H1 (cell line): ENCODE measurements around the gene NME3. TPM values are rescaled to one million over a fixed set of nuclear protein-coding genes. Genes with fewer than 3 reads are reported as not detected.

Source experiments
- CTCF ChIA-PET: fragments of 300-600 bp; sonication (Branson Sonifier 250); formaldehyde crosslinking; loops from one replicate; lab custom pipeline; 2021; ENCODE audit not compliant: partially characterized antibody; lab: Charles Lee
- POLR2A ChIA-PET: fragments of 300-600 bp; sonication (Branson Sonifier 250); formaldehyde crosslinking; loops from one replicate; lab custom pipeline; 2021; ENCODE audit warnings: inconsistent platforms; ENCODE audit not compliant: partially characterized antibody; lab: Charles Lee
- DNase-seq, 2 experiments: peaks; one replicate each; pipeline versions ENCODE4 v3.0.0 to v3.0.0-alpha.2; 2010 to 2022; ENCODE audit warnings: low spot score in 2 of 2, low read depth in 1 of 2, mixed read lengths in 1 of 2
- FAIRE-seq: peaks from 2 replicates; lab custom pipeline; 2011; peaks lifted over from hg19 to GRCh38; lab: Jason Lieb, UNC
- H2AFZ ChIP-seq: 2 replicates; pipeline ENCODE4 v1.8.1; 2012; ENCODE audit warnings: low read length, inconsistent platforms
- H2AK5ac ChIP-seq: 2 replicates; pipeline ENCODE4 v1.6.1; 2013; ENCODE audit warnings: low read depth, low read length
- H2BK120ac ChIP-seq: replicated peaks from 2 replicates; pipeline ENCODE3; 2013; ENCODE audit warnings: low read depth, low read length, inconsistent platforms
- H2BK12ac ChIP-seq: 2 replicates; pipeline ENCODE4 v1.6.1; 2013; ENCODE audit warnings: low read depth, low read length
- H2BK15ac ChIP-seq: 2 replicates; pipeline ENCODE4 v1.6.1; 2013; ENCODE audit warnings: low read length
- H2BK20ac ChIP-seq: 2 replicates; pipeline ENCODE4 v1.6.1; 2013; ENCODE audit warnings: low read length
- H2BK5ac ChIP-seq: 2 replicates; pipeline ENCODE4 v1.6.1; 2013; ENCODE audit warnings: low read depth, low read length
- H3K14ac ChIP-seq: 2 replicates; pipeline ENCODE4 v1.6.1; 2013; ENCODE audit warnings: inconsistent platforms; ENCODE audit not compliant: insufficient read length
- H3K18ac ChIP-seq: 2 replicates; pipeline ENCODE4 v1.6.1; 2013; ENCODE audit warnings: low read length; ENCODE audit errors: extremely low read depth
- H3K23ac ChIP-seq: 2 replicates; pipeline ENCODE4 v1.6.1; 2013; ENCODE audit warnings: inconsistent platforms; ENCODE audit not compliant: insufficient read length
- H3K23me2 ChIP-seq: 2 replicates; pipeline ENCODE4 v1.6.1; 2013; ENCODE audit warnings: low read depth, low read length
- H3K27ac ChIP-seq: 2 replicates; pipeline ENCODE4 v1.6.1; 2011; ENCODE audit warnings: low read depth, low read length, inconsistent platforms
- H3K27me3 ChIP-seq, 4 experiments: replicated peaks in 1 of 4; 1 replicate in 1 of 4; 2 replicates in 3 of 4; pipeline versions ENCODE4 v1.6.1 to v1.8.1; 2011 to 2013; ENCODE audit warnings: low read length in 3 of 4, mild to moderate bottlenecking in 3 of 4, inconsistent platforms in 2 of 4, mixed read lengths in 2 of 4, moderate library complexity in 1 of 4; ENCODE audit not compliant: control insufficient read depth in 3 of 4, insufficient read depth in 3 of 4; ENCODE audit errors: extremely low read depth in 1 of 4
- H3K36me3 ChIP-seq, 4 experiments: 2 replicates each; pipeline versions ENCODE4 v1.6.1 to v1.8.1; 2011 to 2013; ENCODE audit warnings: mild to moderate bottlenecking in 4 of 4, low read length in 3 of 4, moderate library complexity in 2 of 4, control low read depth in 1 of 4, inconsistent platforms in 1 of 4; ENCODE audit not compliant: insufficient read depth in 4 of 4, control insufficient read depth in 2 of 4
- H3K4ac ChIP-seq: replicated peaks from 2 replicates; pipeline ENCODE3; 2013; ENCODE audit warnings: low read length, low read depth, mixed read lengths, inconsistent platforms; ENCODE audit not compliant: insufficient read length
- H3K4me1 ChIP-seq, 4 experiments: replicated peaks in 1 of 4; 1 replicate in 1 of 4; 2 replicates in 3 of 4; pipeline versions ENCODE4 v1.6.1 to v1.8.1; 2011 to 2013; ENCODE audit warnings: low read length in 3 of 4, inconsistent platforms in 2 of 4, mixed read lengths in 1 of 4; ENCODE audit not compliant: insufficient read depth in 4 of 4, control insufficient read depth in 3 of 4
- H3K4me2 ChIP-seq, 2 experiments: 2 replicates each; pipeline versions ENCODE4 v1.6.1 to v1.8.1; 2011 to 2013; ENCODE audit warnings: low read depth in 2 of 2, low read length in 2 of 2, control low read depth in 1 of 2, inconsistent platforms in 1 of 2, mild to moderate bottlenecking in 1 of 2; ENCODE audit not compliant: insufficient read depth in 1 of 2
- H3K4me3 ChIP-seq, 4 experiments: fragments of 200-600, 300-600 bp in 1 of 4; sonication (generic), shearing (Covaris generic), sonication (Bioruptor Twin) in 1 of 4; 2 replicates each; pipeline versions ENCODE4 v1.5.1 to v1.8.1; 2011 to 2016; ENCODE audit warnings: low read length in 4 of 4, low read depth in 3 of 4, control low read depth in 2 of 4, inconsistent platforms in 2 of 4, mild to moderate bottlenecking in 2 of 4, mixed read lengths in 1 of 4, moderate library complexity in 1 of 4; ENCODE audit not compliant: insufficient read depth in 2 of 4; ENCODE audit errors: extremely low read depth in 1 of 4
- H3K56ac ChIP-seq: replicated peaks from 2 replicates; pipeline ENCODE3; 2013; ENCODE audit warnings: low read depth, mild to moderate bottlenecking, mixed read lengths, low read length, inconsistent platforms; ENCODE audit not compliant: insufficient read length
- H3K79me1 ChIP-seq: 2 replicates; pipeline ENCODE4 v1.6.1; 2013; ENCODE audit warnings: low read depth, low read length, control low read depth
- H3K79me2 ChIP-seq, 2 experiments: 2 replicates each; pipeline versions ENCODE4 v1.6.1 to v1.8.1; 2012 to 2013; ENCODE audit warnings: low read length in 2 of 2, mild to moderate bottlenecking in 2 of 2, inconsistent platforms in 1 of 2; ENCODE audit not compliant: insufficient read depth in 2 of 2, control insufficient read depth in 1 of 2
- H3K9ac ChIP-seq, 4 experiments: replicated peaks in 1 of 4; 1 replicate in 1 of 4; 2 replicates in 3 of 4; pipeline versions ENCODE4 v1.6.1 to v1.8.1; 2011 to 2013; ENCODE audit warnings: low read depth in 3 of 4, low read length in 3 of 4, control low read depth in 2 of 4, mild to moderate bottlenecking in 2 of 4, moderate library complexity in 2 of 4, inconsistent platforms in 1 of 4; ENCODE audit errors: extremely low read depth in 1 of 4
- H3K9me3 ChIP-seq, 2 experiments: 2 replicates each; pipeline versions ENCODE4 v1.6.1 to v1.8.1; 2012 to 2013; ENCODE audit warnings: mild to moderate bottlenecking in 2 of 2, moderate library complexity in 2 of 2, control low read depth in 1 of 2, inconsistent platforms in 1 of 2, low read depth in 1 of 2, low read length in 1 of 2, mixed read lengths in 1 of 2; ENCODE audit not compliant: insufficient read depth in 2 of 2
- H4K20me1 ChIP-seq, 2 experiments: replicated peaks in 1 of 2; 2 replicates each; pipeline versions ENCODE3 to v1.8.1; 2011 to 2013; ENCODE audit warnings: inconsistent platforms in 2 of 2, low read length in 2 of 2, mild to moderate bottlenecking in 1 of 2; ENCODE audit not compliant: insufficient read depth in 2 of 2, control insufficient read depth in 1 of 2
- H4K5ac ChIP-seq: 2 replicates; pipeline ENCODE4 v1.6.1; 2013; ENCODE audit warnings: low read length, low read depth, mixed read lengths, inconsistent platforms; ENCODE audit not compliant: insufficient read length
- H4K8ac ChIP-seq: 2 replicates; pipeline ENCODE4 v1.8.0; 2013; ENCODE audit warnings: mild to moderate bottlenecking, moderate library complexity, low read length, inconsistent platforms; ENCODE audit not compliant: insufficient read depth; ENCODE audit errors: extremely low read depth
- H4K91ac ChIP-seq: replicated peaks from 2 replicates; pipeline ENCODE3; 2013; ENCODE audit warnings: low read length, mixed read lengths, inconsistent platforms; ENCODE audit not compliant: insufficient read length
- CBX8 ChIP-seq: fragments of 300-800, 300-1000 bp; sonication (generic); IDR thresholded peaks from 2 replicates; pipeline ENCODE4 v1.7.1; 2016; ENCODE audit warnings: low read depth, low read length, borderline replicate concordance
- CREB1 ChIP-seq: IDR thresholded peaks from 2 replicates; pipeline ENCODE4 v1.6.1; 2012; ENCODE audit warnings: inconsistent platforms
- CTBP2 ChIP-seq: IDR thresholded peaks from 2 replicates; pipeline ENCODE4 v1.7.0; 2011; ENCODE audit warnings: borderline replicate concordance, mild to moderate bottlenecking, moderate library complexity, mixed read lengths, low read length; ENCODE audit not compliant: insufficient read depth, insufficient read length
- EP300 ChIP-seq, 2 experiments: IDR thresholded peaks; 1 replicate in 1 of 2; 2 replicates in 1 of 2; pipeline ENCODE4 v1.6.1; 2011 to 2012; ENCODE audit warnings: low read depth in 2 of 2, low read length in 2 of 2, mild to moderate bottlenecking in 2 of 2, borderline replicate concordance in 1 of 2, inconsistent platforms in 1 of 2, moderate library complexity in 1 of 2
- HDAC2 ChIP-seq, 2 experiments: fragments of 300-600 bp in 1 of 2; sonication (generic) in 1 of 2; IDR thresholded peaks; 2 replicates each; pipeline ENCODE4 v1.6.1; 2011 to 2012; ENCODE audit warnings: low read depth in 2 of 2, low read length in 2 of 2, mild to moderate bottlenecking in 2 of 2, moderate library complexity in 2 of 2, borderline replicate concordance in 1 of 2, inconsistent platforms in 1 of 2
- SUZ12 ChIP-seq: fragments of 200-600 bp; sonication (generic); IDR thresholded peaks from 2 replicates; pipeline ENCODE4 v1.6.1; 2012; ENCODE audit warnings: mild to moderate bottlenecking, inconsistent platforms, low read length, moderate library complexity, mixed read lengths
- TAF1 ChIP-seq: IDR thresholded peaks from 2 replicates; pipeline ENCODE4 v1.6.1; 2011; ENCODE audit warnings: mild to moderate bottlenecking, low read depth, low read length
- USF2 ChIP-seq: IDR thresholded peaks from 2 replicates; pipeline ENCODE4 v1.6.1; 2011; ENCODE audit warnings: low read length, improper control_type of control experiment
- WGBS, 2 experiments: shearing (Covaris generic) in 1 of 2; methylation state at CpG; one replicate each; pipeline versions ENCODE4 v1.1.6 to v1.1.7; 2013 to 2015; ENCODE audit warnings: low lambda C conversion rate in 2 of 2, mixed read lengths in 2 of 2, inconsistent platforms in 1 of 2, low coverage in 1 of 2, missing lambda C conversion rate in 1 of 2; ENCODE audit not compliant: insufficient replicate concordance in 2 of 2, insufficient coverage in 1 of 2, insufficient read length in 1 of 2; ENCODE audit errors: extremely low coverage in 1 of 2, missing lambda C conversion rate in 1 of 2; 5-methylcytosine and 5-hydroxymethylcytosine counted together
- polyA plus RNA-seq, 7 experiments: library from polyadenylated mRNA; depleted of rRNA in 3 of 7; stranded (reverse) in 5 of 7; unstranded in 2 of 7; fragments of >200 nt in 5 of 7; fragments of 200-250 nt in 2 of 7; gene quantifications; 1 replicate in 5 of 7; 2 replicates in 1 of 7; 4 replicates in 1 of 7; pipeline versions ENCODE4 v1.2.1 to v1.2.3, GENCODE V29; 2011 to 2013; ENCODE audit warnings: missing spikeins in 2 of 7, mixed read lengths in 2 of 7
- total RNA-seq: library from RNA; stranded (reverse); fragmentation: NEBNext Ultra II Directional; extraction: Animal tissue kit (Norgen Biotek cat#: 25700); gene quantifications from 2 replicates; pipeline ENCODE4 v1.2.1, GENCODE V29; 2021

NME3 gene
- total and polyA plus RNA-seq, 2 of the 8 experiments (the other 6 are each of a cell fraction or from before 2014, with no cell fraction given), result 72.5 to 163 TPM

GRCh38 chr16:1740781-1741490 is 30.4 kb downstream of the NME3 start:
- Histone ChIP-seq H3K4me3 (no peak overlapping the region), H3K4me1 (no peaks in the 10 kb centered on the region), H4K5ac (no peak overlapping the region), H3K4ac (no peak overlapping the region), H3K27ac (no peak overlapping the region), H3K23me2 (no peaks in the 10 kb centered on the region), H3K56ac (no peak overlapping the region), H2AFZ (no peak overlapping the region), H4K91ac (no peak overlapping the region), H2AK5ac (no peak overlapping the region; the same call in 1 of the 2 replicates), H2BK12ac (no peak overlapping the region), H4K8ac (peak overlapping the region; percentile 65; the same call in 1 of the 2 replicates), H3K9ac (no peak overlapping the region), H2BK120ac (no peak overlapping the region), H3K23ac (no peak overlapping the region), H3K18ac (no peak overlapping the region), H3K14ac (no peak overlapping the region), H2BK20ac (no peak overlapping the region), H3K79me1 (0 out of 2 replicates have a peak, but pooled peaks cover 5% of the 10 kb centered on the region), H4K20me1 (peaks cover 0 to 8% of the 10 kb centered on the region in 2 experiments), H3K9me3 (peaks cover 39 to 45% of the 10 kb centered on the region in 2 experiments), H2BK15ac (no peak overlapping the region), H3K79me2 (no peaks in the 10 kb centered on the region), H3K36me3 (peaks cover 0 to 5% (median 0%) of the 10 kb centered on the region in 4 experiments; a peak in 2 of 8 replicates), H3K27me3 (no peaks in the 10 kb centered on the region), H3K4me2 (no peak overlapping the region), H2BK5ac (peak overlapping the region; percentile 0; the same call in 1 of the 2 replicates)
- POLR2A ChIA-PET, result interaction anchor here (0.7 to 2.0 kb wide), 3 partner anchors 12 to 30 kb away, joined by 3 to 8 read pairs (median 7); partner anchors contain the start of gene NME3
- WGBS, 2 experiments, result 92% methylated on average over 24 of the region's 30 CpGs; no CpG with 5 or more reads in 1 of the 2 experiments
- TF ChIP-seq EP300 (IDR thresholded peaks at IDR 0.05; ENCODE audit: borderline replicate concordance in 1 of 2, low read depth in 2 of 2, low read length in 2 of 2) (no peak), CBX8 (no peak), CTBP2 (no peak), USF2 (no peak), HDAC2 (IDR thresholded peaks at IDR 0.05; ENCODE audit: borderline replicate concordance in 1 of 2, low read depth in 2 of 2, low read length in 2 of 2) (no peak), SUZ12 (no peak), TAF1 (no peak), CREB1 (no peak)
- no peak for DNase-seq
- CTCF ChIA-PET, result interaction anchor here (0.7 kb wide), 1 partner anchor 24 kb away, joined by 3 read pairs; no protein-coding TSS in a partner anchor
- no peak for FAIRE-seq
